IPS-NIHi11 (cell line): Measurements from ENCODE around the gene EMD.

Experiments used
- DNase-seq: peaks from one replicate; pipeline ENCODE4 v3.0.0; 2012; ENCODE audit warnings: mixed read lengths, low spot score

EMD gene

DNA sequence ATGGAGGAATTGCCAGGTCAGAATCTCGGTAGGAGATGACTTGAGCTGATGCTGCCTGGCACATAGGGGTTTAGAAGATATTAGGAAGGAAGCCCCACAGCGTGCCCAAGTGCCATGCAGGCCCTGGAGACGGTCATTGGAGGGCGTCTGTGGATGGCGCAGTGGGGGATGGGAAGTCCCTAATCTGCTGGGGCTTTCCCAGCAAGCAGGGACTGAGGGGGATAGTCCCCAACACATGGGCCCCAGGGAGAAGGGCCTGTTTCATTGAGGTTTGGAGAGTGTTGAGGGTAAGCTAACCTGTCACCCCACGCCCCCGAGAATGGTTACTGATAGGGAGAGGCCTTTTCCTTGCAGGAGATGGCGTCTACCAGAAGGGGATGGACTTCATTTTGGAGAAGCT lies 40.1 kb downstream of the EMD start:
- DNase-seq = no peak

DNA sequence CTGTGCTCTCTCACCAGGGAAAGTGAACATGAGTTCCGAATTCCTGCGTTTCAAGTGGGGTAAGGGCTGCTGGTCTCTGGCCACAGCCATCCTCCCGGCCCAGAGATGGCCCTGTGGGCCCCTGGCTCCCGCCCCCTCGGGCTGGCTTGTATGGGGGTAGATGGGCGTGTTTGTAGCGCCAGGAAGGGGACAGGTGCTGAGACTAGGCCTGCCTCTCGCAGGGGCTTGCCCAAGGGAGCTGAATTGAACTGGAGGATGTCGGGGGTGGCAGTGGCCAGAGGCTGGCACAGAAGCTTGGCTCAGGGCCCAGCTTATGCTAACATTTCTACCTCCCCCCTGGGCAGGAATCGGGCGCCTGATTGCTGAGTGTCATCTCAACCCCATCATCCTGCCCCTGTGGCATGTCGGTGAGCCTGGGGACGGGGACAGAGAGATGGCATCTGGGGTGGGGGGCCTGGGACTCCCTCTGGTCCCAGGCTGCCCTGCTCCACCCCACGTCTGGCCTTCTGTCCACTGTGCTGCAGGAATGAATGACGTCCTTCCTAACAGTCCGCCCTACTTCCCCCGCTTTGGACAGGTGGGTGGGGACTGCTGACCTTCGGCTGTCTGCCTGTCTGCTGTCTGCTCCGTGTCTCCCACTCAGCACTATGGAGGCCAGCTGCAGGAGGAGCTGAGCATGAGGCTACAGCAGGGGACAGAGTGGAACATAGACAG lies 40.8 kb downstream of the EMD start:
- no peak for DNase-seq

DNA sequence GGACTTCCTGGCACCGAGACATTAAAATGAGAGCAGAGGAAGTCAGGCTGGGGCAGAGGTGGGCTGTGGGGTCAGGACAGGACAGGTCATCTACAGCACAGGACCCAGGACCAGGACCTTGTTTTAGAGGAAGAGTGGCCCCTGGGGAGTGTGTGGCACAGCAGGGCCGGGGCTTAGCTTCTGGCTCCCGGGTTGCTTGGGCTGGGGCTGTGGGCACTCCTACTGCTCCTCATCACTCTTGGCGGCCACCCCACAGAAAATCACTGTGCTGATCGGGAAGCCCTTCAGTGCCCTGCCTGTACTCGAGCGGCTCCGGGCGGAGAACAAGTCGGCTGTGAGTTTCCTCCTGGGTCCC lies 41.3 kb downstream of the EMD start:
- DNase-seq = no peak

DNA sequence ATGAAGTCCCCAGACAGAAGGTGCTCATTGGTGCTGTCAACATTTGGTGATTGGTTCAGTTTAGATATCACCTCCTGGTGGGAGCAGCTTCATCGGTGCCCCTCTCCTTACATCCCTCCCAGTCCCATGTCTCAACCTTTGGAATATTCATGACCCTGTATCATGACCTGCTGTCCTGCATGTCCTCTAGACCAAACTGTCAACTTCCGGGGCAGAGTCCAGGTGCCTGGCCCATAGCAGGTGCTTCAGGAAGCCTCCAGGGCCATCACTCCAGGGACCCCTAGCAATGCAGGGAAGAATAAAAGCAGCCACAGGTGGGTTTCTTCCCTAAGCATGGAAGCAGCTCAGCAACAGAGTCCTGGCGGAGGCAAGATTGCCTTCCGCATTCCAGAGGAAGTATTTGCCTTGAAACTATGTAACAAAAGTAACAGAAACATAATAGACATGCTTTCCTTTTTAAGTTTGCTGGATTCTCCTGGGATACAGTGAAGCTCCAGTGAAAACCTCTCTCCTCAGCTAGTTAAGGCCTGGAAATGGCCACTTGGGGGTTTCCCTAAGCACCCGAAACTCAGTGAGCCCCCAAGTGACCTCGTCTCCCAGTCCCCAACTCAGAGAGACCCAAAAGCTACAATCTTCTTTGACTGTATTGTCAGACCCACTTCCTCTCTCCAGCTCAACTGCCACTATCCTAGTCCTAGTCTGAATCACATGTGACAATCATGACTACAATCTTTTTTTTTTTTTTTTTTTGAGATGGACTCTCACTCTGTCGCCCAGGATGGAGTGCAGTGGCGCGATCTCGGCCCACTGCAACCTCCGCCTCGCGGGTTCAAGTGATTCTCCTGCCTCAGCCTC lies 48.0 kb downstream of the EMD start:
- no peak for DNase-seq

DNA sequence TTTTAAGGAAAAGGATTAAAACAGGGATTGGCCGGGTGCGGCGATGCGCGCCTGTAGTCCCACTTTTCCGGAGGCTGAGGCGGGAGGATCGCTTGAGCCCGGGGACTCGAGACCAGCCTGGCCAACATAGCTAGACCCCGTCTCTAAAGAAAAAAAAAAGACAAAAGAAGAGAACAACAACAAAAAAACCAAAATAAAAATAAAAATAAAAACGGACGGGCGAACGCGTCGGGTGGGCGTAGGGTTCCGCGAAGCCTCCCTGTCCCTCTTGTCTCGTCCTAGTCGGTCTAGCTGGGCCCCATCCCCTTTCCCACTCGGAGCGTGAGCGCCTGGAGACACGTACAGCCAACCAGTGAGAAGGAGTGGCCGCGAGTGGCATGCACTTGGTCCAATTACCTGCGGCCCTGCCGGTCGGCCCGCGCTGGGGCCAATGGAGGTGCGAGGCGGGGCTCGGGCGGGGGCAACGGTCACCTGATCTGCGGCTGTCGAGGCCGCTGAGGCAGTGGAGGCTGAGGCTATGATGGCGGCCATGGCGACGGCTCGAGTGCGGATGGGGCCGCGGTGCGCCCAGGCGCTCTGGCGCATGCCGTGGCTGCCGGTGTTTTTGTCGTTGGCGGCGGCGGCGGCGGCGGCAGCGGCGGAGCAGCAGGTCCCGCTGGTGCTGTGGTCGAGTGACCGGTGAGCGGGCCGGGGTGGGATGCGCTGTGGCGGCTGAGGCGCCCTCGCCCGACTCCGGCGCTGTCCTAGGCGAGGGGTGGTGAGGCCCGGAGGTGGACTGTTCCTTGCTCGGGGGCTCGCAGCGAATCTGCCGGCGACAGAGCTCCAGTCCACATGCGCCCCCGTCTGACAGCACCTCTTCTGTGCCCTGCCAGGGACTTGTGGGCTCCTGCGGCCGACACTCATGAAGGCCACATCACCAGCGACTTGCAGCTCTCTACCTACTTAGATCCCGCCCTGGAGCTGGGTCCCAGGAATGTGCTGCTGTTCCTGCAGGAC lies 49.4 kb downstream of the EMD start, which contains the start of gene ATP6AP1:
ATP6AP1 (plus strand) TSS at position 502 of the 996 bp plus-strand sequence; CDS start at position 518, 16 bp downstream.
- peak; percentile 86 for DNase-seq

DNA sequence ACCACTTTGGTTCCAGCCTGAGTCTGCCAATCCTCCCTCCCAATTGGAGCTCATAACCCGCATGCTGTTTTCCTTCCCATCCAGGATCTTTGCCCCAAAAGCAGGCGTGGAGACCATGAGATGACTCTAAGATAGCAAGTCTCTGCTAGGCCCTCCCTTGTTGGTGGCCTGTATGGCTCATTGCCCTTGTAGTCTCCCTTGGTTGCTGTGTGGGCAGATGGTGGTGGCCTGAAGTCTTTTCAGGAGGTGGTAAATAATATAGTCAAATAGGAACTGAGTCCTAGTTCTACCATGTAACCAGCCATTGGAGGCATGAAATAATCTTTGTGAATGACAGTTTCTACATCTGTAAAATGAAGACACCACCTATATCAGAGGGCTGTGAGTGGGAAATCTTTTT lies 50.6 kb downstream of the EMD start:
- DNase-seq = no peak

DNA sequence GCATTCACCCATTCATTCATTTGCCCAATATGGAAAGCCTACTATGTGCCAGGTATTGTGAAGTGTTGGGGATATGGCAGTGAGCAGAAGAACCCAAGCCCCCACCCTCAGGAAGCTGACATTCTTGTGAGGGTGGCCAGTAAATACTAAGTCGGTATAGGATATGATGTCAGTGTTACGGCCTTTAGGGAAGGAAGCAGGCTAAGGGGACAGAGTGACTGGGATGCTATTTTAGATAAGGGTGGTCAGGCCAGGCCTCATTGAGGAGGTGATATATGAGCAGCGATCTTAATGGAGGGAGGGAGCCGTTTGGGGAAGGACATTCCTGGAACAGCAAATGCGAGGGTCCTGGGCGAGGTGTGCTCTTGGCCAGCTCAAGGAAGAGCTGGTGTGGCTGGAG lies 51.4 kb downstream of the EMD start:
- DNase-seq = no peak

DNA sequence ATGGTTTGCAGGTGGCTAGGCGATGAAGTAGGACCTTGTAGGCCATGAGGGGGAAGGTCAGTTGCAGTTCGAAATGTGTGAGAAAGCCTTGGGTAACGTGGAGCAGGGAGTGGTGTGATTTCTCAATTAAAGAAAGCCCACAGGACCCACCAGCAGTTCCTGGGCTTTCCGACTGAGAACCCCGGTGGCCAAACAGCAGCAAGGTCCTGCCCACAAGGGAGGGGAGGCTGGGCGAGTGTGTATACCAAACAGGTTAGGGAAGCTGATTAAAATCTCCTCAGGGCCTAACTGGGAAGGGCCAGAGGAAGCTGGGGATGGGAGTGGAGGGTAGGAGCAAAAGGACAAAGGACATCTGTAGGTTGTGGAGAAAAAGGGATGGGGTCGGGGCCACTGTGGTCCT lies 51.8 kb downstream of the EMD start:
- DNase-seq = no peak
